GM23248 (cell line): ENCODE data around the gene AFDN.

Experiments
- EZH2 ChIP-seq: fragments of 200-600 bp; sonication (generic); IDR thresholded peaks from 2 replicates; pipeline ENCODE4 v1.6.1; 2018; ENCODE audit warnings: antibody characterized with exemption, mild to moderate bottlenecking; ENCODE audit not compliant: insufficient read depth, poor library complexity, severe bottlenecking
- EZH2phosphoT487 ChIP-seq: fragments of 200-600 bp; sonication (generic); IDR thresholded peaks from 2 replicates; pipeline ENCODE4 v1.6.1; 2018; ENCODE audit warnings: antibody characterized with exemption, moderate library complexity, mild to moderate bottlenecking, low read depth; ENCODE audit not compliant: insufficient read depth

- TF ChIP-seq EZH2 (no peak), EZH2phosphoT487 (no peak)
Observed at GRCh38 chr6:167978607-167979006, 151.9 kb downstream of the AFDN start.
